Activated naive CD8-positive, alpha-beta T cell (primary cell): ENCODE measurements around the gene KIAA0753.
A peak's percentile ranks its signal among the peaks of the same experiment; 100 is the strongest.

Experiments used
- H3K27ac Mint-ChIP-seq: one replicate; pipeline ENCODE4 v1.8.0; 2021; ENCODE audit warnings: mixed read lengths
- H3K27me3 Mint-ChIP-seq: one replicate; pipeline ENCODE4 v1.8.0; 2021; ENCODE audit warnings: mixed read lengths
- H3K36me3 Mint-ChIP-seq: one replicate; pipeline ENCODE4 v1.8.0; 2021; ENCODE audit warnings: mixed read lengths
- H3K4me1 Mint-ChIP-seq: one replicate; pipeline ENCODE4 v1.8.0; 2021; ENCODE audit warnings: low read depth, mixed read lengths
- H3K4me3 Mint-ChIP-seq: one replicate; pipeline ENCODE4 v1.8.0; 2021; ENCODE audit warnings: mild to moderate bottlenecking, mixed read lengths
- H3K9me3 Mint-ChIP-seq: one replicate; pipeline ENCODE4 v1.8.0; 2021; ENCODE audit warnings: low read depth, mixed read lengths

The KIAA0753 gene

GRCh38 chr17:6639014-6639585, 1.4 kb downstream of the KIAA0753 start:
- Mint-ChIP-seq H3K9me3 (no peaks in the 10 kb centered on the region), H3K27me3 (no peaks in the 10 kb centered on the region), H3K36me3 (peaks cover 7% of the 10 kb centered on the region), H3K27ac (peak overlapping the region; percentile 58), H3K4me3 (peak overlapping the region; percentile 97), H3K4me1 (peaks cover 42% of the 10 kb centered on the region)

- H3K27me3 Mint-ChIP-seq, result no peaks in the 10 kb centered on the region
- H3K4me3 Mint-ChIP-seq, result peak overlapping the region; percentile 59
- H3K27ac Mint-ChIP-seq, result no peak overlapping the region
These were observed 2.2 kb downstream of the KIAA0753 start for GRCh38 chr17:6638046-6638908.

GRCh38 chr17:6637458-6637840, 3.1 kb downstream of the KIAA0753 start:
- Mint-ChIP-seq H3K4me1 (peaks cover 33% of the 10 kb centered on the region), H3K27ac (no peak overlapping the region), H3K9me3 (no peaks in the 10 kb centered on the region), H3K36me3 (peaks cover 18% of the 10 kb centered on the region), H3K4me3 (no peak overlapping the region), H3K27me3 (no peaks in the 10 kb centered on the region)

More at GRCh38 chr17:6638046-6638908, 2.2 kb downstream of the KIAA0753 start:
- H3K4me1 Mint-ChIP-seq, result peaks cover 35% of the 10 kb centered on the region
- H3K9me3 Mint-ChIP-seq, result no peaks in the 10 kb centered on the region
- H3K36me3 Mint-ChIP-seq, result peaks cover 14% of the 10 kb centered on the region

- H3K36me3 Mint-ChIP-seq, result peaks cover 18% of the 10 kb centered on the region
- no peaks in the 10 kb centered on the region for H3K9me3 Mint-ChIP-seq
- H3K4me3 Mint-ChIP-seq, result no peak overlapping the region
- H3K4me1 Mint-ChIP-seq, result peaks cover 28% of the 10 kb centered on the region
- H3K27me3 Mint-ChIP-seq, result no peaks in the 10 kb centered on the region
- no peak overlapping the region for H3K27ac Mint-ChIP-seq
These were observed 3.7 kb downstream of the KIAA0753 start for GRCh38 chr17:6636616-6637457.

- Mint-ChIP-seq H3K9me3 (no peaks in the 10 kb centered on the region), H3K27me3 (no peaks in the 10 kb centered on the region), H3K27ac (no peak overlapping the region), H3K4me1 (peaks cover 28% of the 10 kb centered on the region), H3K36me3 (peaks cover 19% of the 10 kb centered on the region), H3K4me3 (no peak overlapping the region)
These were observed 4.4 kb downstream of the KIAA0753 start for GRCh38 chr17:6636105-6636504.

GRCh38 chr17:6633263-6633662, 7.2 kb downstream of the KIAA0753 start:
- peaks cover 24% of the 10 kb centered on the region for H3K36me3 Mint-ChIP-seq
- H3K9me3 Mint-ChIP-seq, result no peaks in the 10 kb centered on the region
- H3K4me3 Mint-ChIP-seq, result no peak overlapping the region
- no peaks in the 10 kb centered on the region for H3K27me3 Mint-ChIP-seq
- no peak overlapping the region for H3K27ac Mint-ChIP-seq
- peaks cover 21% of the 10 kb centered on the region for H3K4me1 Mint-ChIP-seq

GRCh38 chr17:6632530-6632929, 8.0 kb downstream of the KIAA0753 start:
- Mint-ChIP-seq H3K4me3 (no peak overlapping the region), H3K9me3 (no peaks in the 10 kb centered on the region), H3K27ac (no peak overlapping the region), H3K27me3 (no peaks in the 10 kb centered on the region), H3K4me1 (peaks cover 17% of the 10 kb centered on the region), H3K36me3 (peaks cover 27% of the 10 kb centered on the region)

GRCh38 chr17:6630390-6630789, 10.1 kb downstream of the KIAA0753 start:
- H3K9me3 Mint-ChIP-seq, result no peaks in the 10 kb centered on the region
- H3K4me3 Mint-ChIP-seq, result no peak overlapping the region
- H3K27ac Mint-ChIP-seq, result no peak overlapping the region
- H3K27me3 Mint-ChIP-seq, result no peaks in the 10 kb centered on the region
- H3K36me3 Mint-ChIP-seq, result peaks cover 30% of the 10 kb centered on the region
- peaks cover 16% of the 10 kb centered on the region for H3K4me1 Mint-ChIP-seq

GRCh38 chr17:6627019-6627418, 13.5 kb downstream of the KIAA0753 start:
- Mint-ChIP-seq H3K4me3 (no peak overlapping the region), H3K27me3 (no peaks in the 10 kb centered on the region), H3K4me1 (peaks cover 8% of the 10 kb centered on the region), H3K36me3 (peaks cover 17% of the 10 kb centered on the region), H3K9me3 (no peaks in the 10 kb centered on the region), H3K27ac (no peak overlapping the region)

- H3K4me3 Mint-ChIP-seq, result no peak overlapping the region
- H3K9me3 Mint-ChIP-seq, result no peaks in the 10 kb centered on the region
- peaks cover 8% of the 10 kb centered on the region for H3K4me1 Mint-ChIP-seq
- H3K36me3 Mint-ChIP-seq, result peaks cover 17% of the 10 kb centered on the region
- H3K27me3 Mint-ChIP-seq, result no peaks in the 10 kb centered on the region
- no peak overlapping the region for H3K27ac Mint-ChIP-seq
These were observed 13.9 kb downstream of the KIAA0753 start for GRCh38 chr17:6626616-6627015.

- Mint-ChIP-seq H3K36me3 (peaks cover 12% of the 10 kb centered on the region), H3K27me3 (no peaks in the 10 kb centered on the region), H3K27ac (no peak overlapping the region), H3K4me3 (no peak overlapping the region), H3K9me3 (no peaks in the 10 kb centered on the region), H3K4me1 (no peaks in the 10 kb centered on the region)
These were observed 16.6 kb downstream of the KIAA0753 start for GRCh38 chr17:6623941-6624340.

GRCh38 chr17:6611231-6611630, 29.3 kb downstream of the KIAA0753 start:
- Mint-ChIP-seq H3K4me1 (peaks cover 6% of the 10 kb centered on the region), H3K4me3 (no peak overlapping the region), H3K9me3 (no peaks in the 10 kb centered on the region), H3K27ac (no peak overlapping the region), H3K36me3 (peaks cover 14% of the 10 kb centered on the region), H3K27me3 (no peaks in the 10 kb centered on the region)

- Mint-ChIP-seq H3K27ac (no peak overlapping the region), H3K4me3 (no peak overlapping the region), H3K27me3 (no peaks in the 10 kb centered on the region), H3K9me3 (no peaks in the 10 kb centered on the region), H3K36me3 (peaks cover 10% of the 10 kb centered on the region), H3K4me1 (peaks cover 6% of the 10 kb centered on the region)
These were observed 30.5 kb downstream of the KIAA0753 start for GRCh38 chr17:6610011-6610410.

- H3K36me3 Mint-ChIP-seq, result peaks cover 10% of the 10 kb centered on the region
These were observed 32.2 kb downstream of the KIAA0753 start for GRCh38 chr17:6608321-6608720.

GRCh38 chr17:6605142-6605541, 35.4 kb downstream of the KIAA0753 start:
- Mint-ChIP-seq H3K9me3 (no peaks in the 10 kb centered on the region), H3K4me3 (no peak overlapping the region), H3K27me3 (no peaks in the 10 kb centered on the region), H3K27ac (no peak overlapping the region), H3K36me3 (peaks cover 8% of the 10 kb centered on the region), H3K4me1 (no peaks in the 10 kb centered on the region)

More at GRCh38 chr17:6608321-6608720, 32.2 kb downstream of the KIAA0753 start:
- Mint-ChIP-seq H3K4me3 (no peak overlapping the region), H3K27me3 (no peaks in the 10 kb centered on the region), H3K9me3 (no peaks in the 10 kb centered on the region), H3K4me1 (no peaks in the 10 kb centered on the region), H3K27ac (no peak overlapping the region)
